IPS-NIHi7 (cell line): ENCODE measurements around the gene MAG.

Experiments
- DNase-seq: peaks from one replicate; pipeline ENCODE4 v3.0.0; 2012; ENCODE audit warnings: mixed read lengths; ENCODE audit errors: extremely low spot score

The MAG gene

DNA sequence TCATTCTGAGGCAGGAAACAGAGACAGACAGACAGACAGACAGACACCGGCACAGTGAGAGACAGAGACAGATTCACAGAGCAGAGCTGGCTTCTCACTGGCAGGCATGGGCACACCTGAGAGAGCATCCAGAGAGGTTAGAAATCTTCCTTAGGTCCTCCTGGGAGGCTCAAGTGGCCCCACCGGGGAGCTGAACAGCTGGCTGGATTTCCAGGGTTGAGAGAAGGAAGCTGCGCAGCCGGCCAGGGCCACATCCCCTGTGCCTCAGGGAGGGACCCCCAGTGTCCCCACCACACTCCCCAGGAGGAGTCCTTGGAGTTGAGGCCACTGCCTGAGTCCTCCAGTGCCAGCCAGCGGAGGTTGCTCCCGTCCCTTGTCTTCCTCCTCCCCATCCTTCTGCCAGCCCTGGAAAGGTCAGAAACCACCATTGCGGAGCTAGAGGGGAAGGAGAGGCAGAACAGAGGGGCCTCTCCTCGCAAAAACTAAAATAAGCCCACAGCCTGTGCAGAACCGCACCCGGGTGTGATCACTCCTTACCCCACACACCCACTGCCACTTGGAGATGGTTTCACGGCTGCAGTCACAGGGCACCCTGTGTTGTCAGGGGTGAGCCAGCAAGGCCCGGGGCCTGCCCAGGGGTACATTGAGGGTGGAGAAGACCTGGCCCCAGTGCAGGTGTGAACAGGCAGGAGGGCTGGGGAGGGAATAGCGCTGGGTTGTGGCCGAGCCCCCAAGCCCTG lies 70.5 kb downstream of the MAG start:
- DNase-seq = no peak

DNA sequence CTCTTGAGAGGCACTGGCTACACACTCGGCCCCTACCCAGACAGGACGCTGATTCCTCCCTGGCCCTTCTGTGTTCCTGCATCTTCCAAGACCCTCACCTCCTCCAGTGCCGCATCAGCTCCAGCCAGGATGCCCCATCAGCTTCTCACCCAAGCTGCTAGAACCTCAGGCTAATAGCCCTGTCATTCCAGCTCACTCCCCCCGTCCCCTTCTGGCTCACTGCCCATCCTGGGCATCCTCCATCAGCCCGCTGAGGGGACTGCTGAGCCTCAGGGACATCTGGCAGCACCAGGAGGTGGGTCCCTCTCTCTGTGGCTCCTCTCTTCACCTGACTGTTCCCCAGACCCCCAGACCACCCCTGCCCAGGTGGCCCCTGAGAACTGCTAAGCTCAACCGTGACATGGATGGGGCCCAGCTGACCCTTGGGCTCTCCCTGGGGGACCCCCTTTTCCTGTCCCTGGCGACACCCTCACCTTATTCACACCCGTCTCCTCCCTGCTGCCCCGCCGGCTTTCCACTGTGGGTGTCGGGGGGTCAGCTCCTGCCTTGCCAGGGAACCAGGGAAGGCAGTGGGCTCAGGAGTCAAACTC lies 71.1 kb downstream of the MAG start:
- no peak for DNase-seq
